DOHH2 (cell line): ENCODE results near the gene ZNF132.
A peak's percentile ranks its signal among the peaks of the same experiment; 100 is the strongest.
"Not testable (repeated sequence)": the region's sequence is repeated elsewhere in the genome, so short reads cannot be mapped to it uniquely, and the experiment has no call there.

Experiments
- H3F3A ChIP-seq: fragments of 200-600 bp; sonication (generic), shearing (Covaris generic); 2 replicates; pipeline ENCODE4 v1.6.0; 2016; ENCODE audit warnings: antibody characterized with exemption, mild to moderate bottlenecking; ENCODE audit not compliant: control insufficient read depth, insufficient read depth
- H3K27ac ChIP-seq: fragments of 200-600 bp; sonication (generic); 2 replicates; pipeline ENCODE4 v1.5.1; 2014; ENCODE audit warnings: low read depth, mild to moderate bottlenecking, low read length, moderate library complexity
- H3K27me3 ChIP-seq: fragments of 200-600 bp; sonication (generic); 2 replicates; pipeline ENCODE4 v1.6.1; 2014; ENCODE audit warnings: mild to moderate bottlenecking, low read length, mixed read lengths; ENCODE audit not compliant: control insufficient read depth
- H3K36me3 ChIP-seq: fragments of 200-600 bp; sonication (generic); 2 replicates; pipeline ENCODE4 v1.6.1; 2014; ENCODE audit warnings: mild to moderate bottlenecking, low read length, moderate library complexity, mixed read lengths; ENCODE audit not compliant: control insufficient read depth
- H3K4me1 ChIP-seq: fragments of 200-600 bp; sonication (generic); 2 replicates; pipeline ENCODE4 v1.6.1; 2014; ENCODE audit warnings: mild to moderate bottlenecking, low read length, mixed read lengths; ENCODE audit not compliant: control insufficient read depth
- H3K4me2 ChIP-seq: fragments of 200-600 bp; sonication (generic); 2 replicates; pipeline ENCODE4 v1.6.0; 2014; ENCODE audit warnings: mild to moderate bottlenecking, low read length, moderate library complexity
- H3K4me3 ChIP-seq: fragments of 200-600 bp; sonication (generic); 2 replicates; pipeline ENCODE4 v1.5.1; 2014; ENCODE audit warnings: mild to moderate bottlenecking, low read length, mixed read lengths
- H3K79me2 ChIP-seq: fragments of 200-600 bp; sonication (generic); 2 replicates; pipeline ENCODE4 v1.6.1; 2014; ENCODE audit warnings: mild to moderate bottlenecking, low read length, mixed read lengths; ENCODE audit not compliant: control insufficient read depth
- H3K9me2 ChIP-seq: fragments of 200-600 bp; sonication (generic); replicated peaks from 2 replicates; pipeline ENCODE4 v1.6.1; 2014; ENCODE audit warnings: mild to moderate bottlenecking, low read length, mixed read lengths; ENCODE audit not compliant: control insufficient read depth
- H3K9me3 ChIP-seq: fragments of 200-600 bp; sonication (generic); 2 replicates; pipeline ENCODE4 v1.6.1; 2014; ENCODE audit warnings: antibody characterized with exemption, low read length, mixed read lengths; ENCODE audit not compliant: control insufficient read depth, insufficient read depth
- H4K20me1 ChIP-seq: fragments of 200-600 bp; sonication (generic); 2 replicates; pipeline ENCODE4 v1.6.0; 2014; ENCODE audit warnings: low read depth, mild to moderate bottlenecking, antibody characterized with exemption, low read length, moderate library complexity; ENCODE audit not compliant: control insufficient read depth, insufficient read depth
- EZH2phosphoT487 ChIP-seq: fragments of 200-600 bp; sonication (generic); IDR thresholded peaks from 2 replicates; pipeline ENCODE4 v1.6.1; 2017; ENCODE audit warnings: borderline replicate concordance, mild to moderate bottlenecking, antibody characterized with exemption, low read length, moderate library complexity, mixed read lengths
- TF ChIP-seq, protein P1 (sequence below): fragments of 200-600 bp; sonication (generic); IDR thresholded peaks from one replicate; pipeline ENCODE4 v1.5.1; 2014; ENCODE audit warnings: antibody characterized with exemption, mild to moderate bottlenecking, low read depth, low read length; ENCODE audit not compliant: poor library complexity, severe bottlenecking

Gene ZNF132

DNA sequence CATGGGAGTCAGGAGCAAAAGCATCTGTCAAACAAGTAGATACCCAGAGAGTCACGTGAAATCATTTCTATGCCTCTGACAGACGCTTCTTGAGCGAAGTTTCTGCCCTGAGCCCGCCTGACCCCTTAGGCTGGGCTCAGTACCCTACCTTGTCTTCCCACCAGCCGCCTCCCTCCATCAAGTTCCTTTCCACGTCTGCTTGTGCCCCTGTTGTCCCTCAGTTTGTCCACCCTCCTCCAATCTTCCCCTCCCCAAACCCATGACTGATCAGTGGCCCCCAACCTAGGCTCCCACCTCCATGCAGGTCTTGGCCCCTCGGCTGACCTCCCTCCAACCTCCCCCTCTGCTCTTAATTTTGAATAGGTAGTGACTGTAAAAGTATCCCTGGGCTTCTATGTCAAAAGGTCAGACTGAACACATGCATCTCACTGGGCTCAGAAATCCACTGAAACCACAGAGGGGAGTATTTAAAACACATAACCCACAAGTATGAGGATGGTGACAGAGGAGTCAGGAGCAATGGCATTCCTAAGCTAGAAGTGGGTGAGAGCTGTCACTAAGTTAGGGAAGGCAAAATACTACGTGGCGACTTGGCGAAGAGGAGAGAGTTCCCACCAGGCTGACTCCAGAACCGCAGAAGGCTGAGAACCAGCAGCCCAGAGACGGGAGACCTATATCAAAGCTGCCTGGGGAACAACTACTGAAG lies 34.5 kb upstream of the ZNF132 start:
- Histone ChIP-seq H3K36me3 (peaks cover 31% of the 10 kb centered on the region), H3F3A (peaks cover 12% of the 10 kb centered on the region), H3K79me2 (peaks cover 2% of the 10 kb centered on the region), H3K4me3 (peak overlapping the region; percentile 97; the same call in 1 of the 2 replicates), H3K27ac (no peak overlapping the region), H3K27me3 (no peaks in the 10 kb centered on the region), H3K4me2 (peak overlapping the region; percentile 100), H3K9me3 (no peaks in the 10 kb centered on the region), H4K20me1 (no peaks in the 10 kb centered on the region; the same call in 1 of the 2 replicates), H3K9me2 (no peaks in the 10 kb centered on the region), H3K4me1 (peaks cover 22% of the 10 kb centered on the region)
- TF ChIP-seq, protein P1, sequence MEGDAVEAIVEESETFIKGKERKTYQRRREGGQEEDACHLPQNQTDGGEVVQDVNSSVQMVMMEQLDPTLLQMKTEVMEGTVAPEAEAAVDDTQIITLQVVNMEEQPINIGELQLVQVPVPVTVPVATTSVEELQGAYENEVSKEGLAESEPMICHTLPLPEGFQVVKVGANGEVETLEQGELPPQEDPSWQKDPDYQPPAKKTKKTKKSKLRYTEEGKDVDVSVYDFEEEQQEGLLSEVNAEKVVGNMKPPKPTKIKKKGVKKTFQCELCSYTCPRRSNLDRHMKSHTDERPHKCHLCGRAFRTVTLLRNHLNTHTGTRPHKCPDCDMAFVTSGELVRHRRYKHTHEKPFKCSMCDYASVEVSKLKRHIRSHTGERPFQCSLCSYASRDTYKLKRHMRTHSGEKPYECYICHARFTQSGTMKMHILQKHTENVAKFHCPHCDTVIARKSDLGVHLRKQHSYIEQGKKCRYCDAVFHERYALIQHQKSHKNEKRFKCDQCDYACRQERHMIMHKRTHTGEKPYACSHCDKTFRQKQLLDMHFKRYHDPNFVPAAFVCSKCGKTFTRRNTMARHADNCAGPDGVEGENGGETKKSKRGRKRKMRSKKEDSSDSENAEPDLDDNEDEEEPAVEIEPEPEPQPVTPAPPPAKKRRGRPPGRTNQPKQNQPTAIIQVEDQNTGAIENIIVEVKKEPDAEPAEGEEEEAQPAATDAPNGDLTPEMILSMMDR = no peak
- no peak for TF ChIP-seq EZH2phosphoT487

DNA sequence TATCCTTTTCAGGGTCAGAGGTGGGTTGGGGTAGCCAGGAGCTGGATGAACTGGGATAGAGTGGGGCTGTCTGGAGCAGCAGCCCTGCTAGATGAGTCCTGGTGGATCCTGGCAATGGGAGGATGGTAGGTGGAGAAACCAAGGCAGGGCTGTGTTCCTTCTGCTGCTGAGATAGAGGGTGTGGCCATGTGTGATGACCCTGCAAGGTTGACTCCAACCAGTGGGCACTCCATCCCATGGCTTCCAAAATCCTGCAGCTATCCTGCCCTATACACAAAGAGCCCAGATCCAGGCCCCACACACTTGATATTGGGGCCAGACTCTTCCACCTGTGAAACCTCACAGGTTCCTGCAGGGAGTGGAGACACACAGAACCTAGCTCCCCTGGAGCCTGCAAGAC lies 33.8 kb upstream of the ZNF132 start:
- no peak overlapping the region for H3K27ac ChIP-seq
- TF ChIP-seq, protein P1 = no peak
- TF ChIP-seq EZH2phosphoT487 = no peak
- no peaks in the 10 kb centered on the region for H3K27me3 ChIP-seq
- H3K9me3 ChIP-seq = no peaks in the 10 kb centered on the region
- peaks cover 22% of the 10 kb centered on the region for H3K4me1 ChIP-seq
- H3K79me2 ChIP-seq = peaks cover 9% of the 10 kb centered on the region
- peaks cover 3% of the 10 kb centered on the region; the same call in 1 of the 2 replicates for H4K20me1 ChIP-seq
- H3K9me2 ChIP-seq = no peaks in the 10 kb centered on the region
- no peak overlapping the region for H3K4me3 ChIP-seq
- H3F3A ChIP-seq = peaks cover 12% of the 10 kb centered on the region
- no peak overlapping the region for H3K4me2 ChIP-seq
- peaks cover 36% of the 10 kb centered on the region for H3K36me3 ChIP-seq

DNA sequence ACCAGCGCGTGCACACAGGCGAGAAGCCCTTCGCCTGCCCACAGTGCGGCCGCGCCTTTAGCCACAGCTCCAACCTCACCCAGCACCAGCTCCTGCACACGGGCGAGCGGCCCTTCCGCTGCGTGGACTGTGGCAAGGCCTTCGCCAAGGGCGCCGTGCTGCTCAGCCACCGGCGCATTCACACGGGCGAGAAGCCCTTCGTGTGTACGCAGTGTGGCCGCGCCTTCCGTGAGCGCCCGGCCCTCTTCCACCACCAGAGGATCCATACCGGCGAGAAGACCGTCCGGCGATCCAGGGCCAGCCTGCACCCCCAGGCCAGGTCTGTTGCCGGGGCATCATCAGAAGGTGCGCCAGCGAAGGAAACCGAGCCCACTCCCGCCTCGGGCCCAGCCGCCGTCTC lies 31.8 kb upstream of the ZNF132 start:
- Histone ChIP-seq H3K4me3 (no peak overlapping the region), H3F3A (peaks cover 12% of the 10 kb centered on the region)

DNA sequence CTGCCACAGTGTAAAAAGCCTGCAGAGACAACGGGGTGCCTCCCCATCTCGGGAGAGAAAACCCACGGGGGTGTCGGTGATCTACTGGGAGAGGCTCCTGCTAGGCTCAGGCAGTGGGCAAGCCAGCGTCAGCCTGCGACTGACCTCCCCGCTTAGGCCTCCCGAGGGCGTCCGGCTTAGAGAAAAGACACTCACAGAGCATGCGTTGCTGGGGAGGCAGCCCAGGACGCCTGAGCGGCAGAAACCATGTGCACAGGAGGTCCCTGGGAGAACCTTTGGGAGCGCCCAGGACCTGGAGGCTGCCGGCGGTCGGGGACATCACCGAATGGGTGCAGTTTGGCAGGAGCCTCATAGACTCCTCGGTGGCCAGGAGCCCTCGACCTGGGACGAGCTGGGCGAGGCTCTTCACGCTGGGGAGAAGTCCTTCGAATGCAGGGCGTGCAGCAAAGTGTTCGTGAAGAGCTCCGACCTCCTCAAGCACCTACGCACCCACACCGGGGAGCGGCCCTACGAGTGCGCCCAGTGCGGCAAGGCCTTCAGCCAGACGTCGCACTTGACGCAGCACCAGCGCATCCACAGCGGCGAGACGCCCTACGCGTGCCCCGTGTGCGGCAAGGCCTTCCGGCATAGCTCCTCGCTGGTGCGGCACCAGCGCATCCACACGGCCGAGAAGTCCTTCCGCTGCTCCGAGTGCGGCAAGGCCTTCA lies 31.0 kb upstream of the ZNF132 start:
- not testable (repeated sequence) for H3K9me2 ChIP-seq, H3K27me3 ChIP-seq, H3K4me3 ChIP-seq, H3K9me3 ChIP-seq, H3K4me2 ChIP-seq, H3K27ac ChIP-seq, H4K20me1 ChIP-seq
- Histone ChIP-seq H3F3A (peaks cover 12% of the 10 kb centered on the region), H3K4me1 (peaks cover 23% of the 10 kb centered on the region), H3K36me3 (peaks cover 36% of the 10 kb centered on the region), H3K79me2 (peaks cover 27% of the 10 kb centered on the region)

More for the DNA sequence above, 31.8 kb upstream of the ZNF132 start:
- Histone ChIP-seq H3K4me2 (no peak overlapping the region), H3K79me2 (peaks cover 27% of the 10 kb centered on the region), H3K9me2 (no peaks in the 10 kb centered on the region), H3K9me3 (no peaks in the 10 kb centered on the region), H3K36me3 (peaks cover 36% of the 10 kb centered on the region), H3K4me1 (peaks cover 23% of the 10 kb centered on the region), H4K20me1 (peaks cover 8% of the 10 kb centered on the region; the same call in 1 of the 2 replicates), H3K27me3 (no peaks in the 10 kb centered on the region), H3K27ac (no peak overlapping the region)
- TF ChIP-seq, protein P1 = no peak
- TF ChIP-seq EZH2phosphoT487 = no peak
